Kasumi-1 (cell line): ENCODE measurements around the gene TMIGD1.
"Not testable (repeated sequence)": the region's sequence is repeated elsewhere in the genome, so short reads cannot be mapped to it uniquely, and the experiment has no call there.

Experiments used
- DNase-seq, 2 experiments: peaks; one replicate each; lab custom pipeline; 2025; lab: John Stamatoyannopoulos, UW

TMIGD1 gene

GRCh38 chr17:30358055-30358760, 24.4 kb upstream of the TMIGD1 start:
- DNase-seq, result no peak

GRCh38 chr17:30357476-30357875, 23.6 kb upstream of the TMIGD1 start:
- DNase-seq, result no peak

GRCh38 chr17:30354701-30355100, 20.8 kb upstream of the TMIGD1 start:
- DNase-seq, result no peak

- DNase-seq, result no peak
Measured at GRCh38 chr17:30352240-30352814, 18.5 kb upstream of the TMIGD1 start.

GRCh38 chr17:30351735-30352134, 17.9 kb upstream of the TMIGD1 start:
- DNase-seq, result no peak

GRCh38 chr17:30351263-30351662, 17.4 kb upstream of the TMIGD1 start:
- peak; percentile 28 to 50 for DNase-seq

- DNase-seq, result no peak
Measured at GRCh38 chr17:30349252-30349651, 15.4 kb upstream of the TMIGD1 start.

- DNase-seq, result no peak
Measured at GRCh38 chr17:30347488-30347887, 13.6 kb upstream of the TMIGD1 start.

GRCh38 chr17:30346221-30346795, 12.5 kb upstream of the TMIGD1 start:
- DNase-seq, result no peak

- DNase-seq, result peak in 1 of 2 experiments; percentile 9
Measured at GRCh38 chr17:30345527-30346075, 11.7 kb upstream of the TMIGD1 start.

- DNase-seq, result no peak
Measured at GRCh38 chr17:30345089-30345433, 11.2 kb upstream of the TMIGD1 start.

GRCh38 chr17:30344283-30345088, 10.6 kb upstream of the TMIGD1 start:
- peak; percentile 75 to 88 for DNase-seq

- DNase-seq, result no peak
Measured at GRCh38 chr17:30343796-30344195, 9.9 kb upstream of the TMIGD1 start.

- DNase-seq, result not testable (repeated sequence)
Measured at GRCh38 chr17:30343244-30343643, 9.4 kb upstream of the TMIGD1 start.

- DNase-seq, result no peak
Measured at GRCh38 chr17:30341703-30342249, 7.9 kb upstream of the TMIGD1 start.

GRCh38 chr17:30340801-30341356, 7.0 kb upstream of the TMIGD1 start:
- no peak for DNase-seq

GRCh38 chr17:30339086-30339485, 5.2 kb upstream of the TMIGD1 start:
- no peak for DNase-seq

GRCh38 chr17:30337393-30337999, 3.6 kb upstream of the TMIGD1 start:
- DNase-seq, result no peak

GRCh38 chr17:30336369-30337171, 2.7 kb upstream of the TMIGD1 start:
- DNase-seq, result peak; percentile 89 to 93

GRCh38 chr17:30334421-30334820, 564 bp upstream of the TMIGD1 start:
- no peak for DNase-seq
